ENCODE measurements around the gene NFYC.

NFYC gene
- total RNA-seq = 45.0 to 49.2 (median 45.4) reads per million in 3 experiments

- DNase-seq = peak; percentile 95
Measured at GRCh38 chr1:40691538-40692428, at the start of gene NFYC. Gene NFYC, plus strand, starts transcription at chr1:40691704. Its CDS starts 47,140 bp downstream, at chr1:40738844.

DNA sequence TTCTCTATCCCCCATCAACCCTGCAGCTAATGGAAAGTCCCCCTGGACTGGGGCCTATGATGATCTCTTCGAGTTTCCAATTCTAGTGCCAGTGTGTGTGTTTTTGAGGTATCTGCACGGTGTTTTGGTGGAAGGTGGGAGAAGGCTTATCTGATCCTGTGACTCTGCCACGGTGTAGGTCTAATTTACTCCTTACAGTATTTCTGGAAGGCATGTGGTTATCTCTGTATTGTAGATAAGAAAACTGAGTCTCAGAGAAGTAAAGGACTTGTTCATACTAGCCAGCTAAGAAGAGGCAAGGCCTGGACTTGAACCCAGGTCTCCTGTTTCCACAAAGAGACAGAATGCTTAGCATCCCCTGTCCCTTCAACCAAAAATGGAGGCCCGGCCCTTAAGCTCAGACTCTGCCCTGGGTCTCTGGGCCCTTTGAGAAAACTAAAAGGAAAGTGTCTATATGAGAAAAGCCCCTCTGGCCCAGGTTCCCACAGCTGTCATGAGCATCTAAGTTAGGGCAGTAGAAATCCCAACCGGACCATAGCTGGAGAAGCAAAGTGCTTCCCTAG lies 46.3 kb upstream of the NFYC start:
- DNase-seq = no peak

DNA sequence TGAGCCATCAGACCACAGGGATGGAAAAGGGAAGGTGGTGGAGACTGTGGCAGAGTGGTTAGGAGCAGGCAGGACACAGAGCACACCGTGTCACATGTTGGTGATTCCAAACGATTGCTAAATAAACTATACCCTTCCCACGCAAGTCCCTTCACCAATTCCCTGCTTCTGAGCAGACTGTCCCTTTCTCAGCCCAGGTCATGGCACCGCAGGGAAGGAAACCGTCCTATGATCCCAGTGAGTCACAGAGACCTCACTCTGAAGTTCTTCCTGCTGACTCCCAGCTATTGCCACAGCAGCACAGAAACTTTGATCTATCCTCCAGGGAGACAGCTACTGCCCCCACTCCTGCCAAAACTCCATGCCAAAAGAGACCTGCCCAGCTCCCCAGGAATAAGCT lies 45.2 kb upstream of the NFYC start:
- DNase-seq = no peak

DNA sequence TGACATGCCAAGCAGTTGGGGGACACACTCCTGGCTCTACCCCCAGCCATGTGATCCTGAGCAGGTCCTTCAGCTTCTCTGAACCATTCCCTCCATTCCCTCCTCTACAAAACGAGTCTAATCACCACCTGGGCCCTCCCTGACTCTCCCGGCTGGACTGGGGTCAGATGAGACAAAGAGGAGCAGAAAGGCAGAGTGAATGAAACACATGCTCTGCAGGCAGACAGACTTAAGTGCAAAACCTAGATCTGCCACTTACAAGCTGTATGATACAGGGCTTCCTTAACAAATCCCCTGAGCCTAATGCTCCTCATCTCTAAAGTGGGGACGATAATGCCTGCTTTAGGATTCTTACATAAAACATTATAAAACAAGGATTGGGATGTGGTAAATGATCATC lies 43.3 kb upstream of the NFYC start:
- DNase-seq = no peak

DNA sequence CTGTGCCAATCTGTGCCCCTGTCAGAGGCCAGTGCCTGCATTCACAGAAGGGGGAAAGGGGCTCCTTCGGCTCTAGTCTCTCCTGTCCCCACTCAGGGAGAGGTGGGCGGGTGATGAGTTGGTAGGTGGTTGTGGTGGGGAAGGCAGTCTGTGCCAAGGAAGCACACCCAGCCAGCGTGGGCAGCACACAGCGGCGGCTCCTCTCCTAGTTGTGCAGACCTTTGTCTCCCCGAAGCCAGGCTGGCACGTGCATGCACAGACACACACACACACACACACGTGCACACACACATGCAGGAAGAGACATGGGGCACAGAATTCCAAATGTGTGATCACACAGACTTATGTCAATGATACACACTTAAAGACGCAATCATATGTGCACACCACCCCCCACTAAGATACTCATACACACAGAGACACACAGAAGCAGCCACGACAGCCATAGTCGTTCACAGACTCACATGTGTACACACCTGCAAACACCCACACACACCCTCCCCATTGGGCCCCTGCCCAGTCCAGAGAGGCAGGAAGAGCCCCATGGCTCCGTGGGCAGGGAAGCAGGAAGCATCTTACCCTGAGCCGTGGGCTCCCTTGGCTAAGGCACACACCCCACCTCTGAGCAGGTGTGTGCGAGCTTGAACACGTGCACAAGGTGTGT lies 42.4 kb upstream of the NFYC start:
- no peak for DNase-seq

- DNase-seq = no peak
Measured at GRCh38 chr1:40649592-40649930, 41.9 kb upstream of the NFYC start.

- no peak for DNase-seq
Measured at GRCh38 chr1:40650075-40650474, 41.4 kb upstream of the NFYC start.

DNA sequence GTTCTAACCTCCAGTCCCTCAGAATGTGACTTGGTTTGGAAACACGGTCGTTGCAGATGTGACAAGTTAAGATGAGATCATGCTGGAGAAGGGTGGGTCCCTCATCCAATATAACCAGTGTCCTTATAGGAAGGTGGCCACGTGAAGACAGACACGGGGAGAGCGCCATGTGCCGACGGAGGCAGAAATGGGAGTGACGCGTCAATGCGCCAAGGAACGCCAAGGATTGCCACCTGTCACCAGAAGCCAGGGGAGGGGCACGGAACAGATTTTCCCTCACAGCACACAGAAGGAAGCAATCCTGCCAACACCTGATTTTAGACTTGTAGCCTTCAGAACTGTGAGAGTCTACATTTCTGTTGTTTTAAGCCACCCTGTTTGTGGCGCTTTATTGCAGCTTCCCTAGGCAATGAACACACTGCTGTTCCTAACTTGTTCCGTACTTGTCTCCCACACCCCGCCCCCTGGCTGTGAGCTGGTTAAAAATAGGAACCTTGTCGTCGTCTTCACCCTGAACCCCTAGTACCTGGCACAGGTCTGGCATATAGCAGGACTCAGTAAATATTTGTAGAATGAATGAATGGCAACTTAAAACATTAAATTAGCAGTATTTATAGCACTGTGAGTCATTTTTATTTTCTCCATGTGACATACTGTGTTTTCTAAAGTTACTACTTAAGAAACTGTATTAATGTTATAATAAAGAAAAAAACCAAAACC lies 40.2 kb upstream of the NFYC start:
- DNase-seq = no peak

DNA sequence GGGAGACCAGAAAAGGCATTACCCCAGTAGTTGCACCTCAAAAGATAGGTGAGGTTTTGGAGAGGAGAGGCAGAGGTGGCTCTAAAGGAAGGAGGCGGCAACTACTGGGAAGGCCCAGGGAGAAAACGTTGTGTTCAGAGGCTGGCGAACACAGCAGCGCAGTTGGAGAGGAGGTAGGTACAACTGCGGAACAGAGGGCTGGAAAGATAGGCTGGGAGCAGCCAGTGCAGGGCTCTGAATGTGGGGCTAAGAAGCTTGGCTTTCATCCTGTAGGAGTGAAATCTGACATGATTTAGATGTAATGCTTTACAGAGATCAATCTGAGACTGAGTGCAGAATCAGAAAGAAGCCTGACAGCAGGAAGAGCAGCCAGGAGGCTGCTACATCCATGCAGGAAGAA lies 39.0 kb upstream of the NFYC start:
- DNase-seq = no peak

- no peak for DNase-seq
Measured at GRCh38 chr1:40652979-40653378, 38.5 kb upstream of the NFYC start.

DNA sequence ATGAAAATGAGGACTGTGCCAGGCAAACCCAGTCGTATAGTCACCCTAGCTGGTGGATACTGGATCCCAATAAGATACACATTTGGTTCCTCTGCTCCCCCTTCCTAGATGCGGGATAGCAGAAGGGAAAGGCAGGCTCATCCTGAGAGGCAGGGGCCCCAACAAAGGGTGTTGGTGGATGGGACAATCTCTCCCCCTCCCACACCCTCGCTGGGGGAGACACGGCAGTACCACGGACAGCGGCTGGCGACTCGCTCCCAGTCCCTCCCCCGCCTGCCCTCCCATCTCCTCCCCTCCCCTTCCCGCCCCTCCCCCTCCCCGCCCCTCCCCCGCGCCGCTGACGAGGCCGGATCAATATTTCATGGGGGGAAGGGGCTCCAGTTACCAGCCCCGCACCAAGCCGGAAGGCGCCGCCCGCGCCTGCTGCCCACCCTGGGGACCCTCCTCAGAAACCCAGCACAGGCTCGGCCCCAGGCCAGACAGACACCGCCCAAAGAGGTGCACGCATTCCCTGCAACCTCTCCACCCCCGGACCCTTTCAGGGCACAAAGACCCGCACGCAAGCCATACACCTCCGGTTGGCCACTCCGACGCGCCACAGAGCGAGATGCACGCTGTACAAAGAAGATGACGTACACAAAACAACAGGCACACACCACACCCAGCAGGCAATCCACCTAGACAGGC lies 37.5 kb upstream of the NFYC start:
- DNase-seq = no peak

GRCh38 chr1:40657046-40657445 lies 34.5 kb upstream of the NFYC start:
- no peak for DNase-seq

DNA sequence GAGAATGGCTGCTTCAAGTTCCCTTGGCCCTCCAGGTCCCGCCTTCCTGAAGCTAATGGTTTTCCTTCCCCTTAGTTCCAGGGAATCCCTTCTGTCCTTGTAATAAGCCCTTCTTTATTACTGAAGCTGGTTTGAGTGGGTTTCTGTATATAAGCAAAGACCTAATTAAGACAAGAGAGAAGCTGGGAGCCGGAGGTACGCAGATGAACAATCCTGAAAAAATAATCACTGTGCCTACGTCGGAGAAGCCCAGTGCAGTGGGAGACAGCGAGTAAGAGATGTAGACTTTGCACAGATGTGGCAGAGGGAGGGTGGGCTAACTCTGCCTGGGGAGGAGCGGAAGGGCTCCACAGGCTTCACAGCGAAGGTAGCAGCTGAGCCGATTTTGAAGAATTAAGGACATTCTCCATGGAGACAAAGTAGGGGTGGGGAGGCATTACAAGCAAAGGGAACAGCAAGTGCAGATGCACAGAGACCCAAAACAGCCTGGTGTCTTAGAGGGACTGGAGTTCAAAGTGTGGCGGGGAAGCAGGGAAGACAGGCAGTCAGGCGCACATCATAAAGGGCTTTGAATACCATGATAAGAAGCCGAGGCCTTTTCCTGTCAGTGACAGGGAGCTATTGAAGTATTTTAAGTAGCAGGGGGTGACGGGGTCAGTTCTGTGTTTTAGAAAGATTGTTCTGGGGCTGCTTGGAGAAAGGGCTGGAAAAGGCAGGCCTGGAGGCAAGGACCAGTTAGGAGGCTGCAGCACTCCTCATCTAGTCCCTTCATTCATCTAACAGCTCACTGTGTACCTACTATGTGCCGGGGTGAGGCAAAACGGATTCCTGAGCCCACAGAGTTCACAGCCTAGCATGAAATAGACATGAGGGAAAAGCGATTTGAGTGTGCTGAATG lies 32.5 kb upstream of the NFYC start:
- no peak for DNase-seq

DNA sequence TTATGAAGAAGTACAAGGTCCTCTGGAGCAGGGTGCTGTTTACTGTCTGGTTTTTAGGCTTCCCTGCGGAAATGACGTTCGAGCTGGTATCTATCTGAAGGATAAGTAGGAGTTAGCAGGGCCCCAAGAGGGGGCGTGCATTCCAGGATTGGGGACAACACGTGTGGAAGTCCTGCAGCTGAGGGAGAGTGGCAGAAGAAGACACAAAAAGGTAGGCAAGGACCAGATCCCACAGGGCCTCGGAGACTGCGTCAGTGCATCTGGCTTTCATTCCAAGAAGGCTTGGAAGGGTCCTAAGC lies 31.9 kb upstream of the NFYC start:
- DNase-seq = no peak

DNA sequence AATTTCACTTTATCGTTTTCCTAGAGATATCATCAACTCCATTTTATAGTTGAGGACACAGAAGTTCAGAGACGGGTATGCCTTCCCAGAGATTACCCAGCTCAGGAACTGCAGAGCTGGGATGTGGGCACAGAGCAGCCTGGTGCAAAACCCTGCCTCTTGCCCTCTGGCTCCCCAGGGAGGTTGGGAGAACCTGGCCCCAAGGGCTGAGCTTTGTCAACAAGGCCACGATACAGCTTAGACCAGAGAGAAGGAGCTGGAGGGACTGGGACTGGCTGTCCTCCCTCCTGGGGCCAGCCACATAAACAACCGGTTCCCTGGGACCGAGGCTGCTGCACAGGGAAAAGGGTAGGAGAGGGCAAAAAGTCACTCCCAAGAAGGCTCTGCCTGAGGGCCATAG lies 29.8 kb upstream of the NFYC start:
- no peak for DNase-seq

GRCh38 chr1:40662151-40662550 lies 29.4 kb upstream of the NFYC start:
- DNase-seq = no peak

- no peak for DNase-seq
Measured at GRCh38 chr1:40662864-40663263, 28.6 kb upstream of the NFYC start.

- no peak for DNase-seq
Measured at GRCh38 chr1:40663324-40664166, 28.0 kb upstream of the NFYC start.

- no peak for DNase-seq
Measured at GRCh38 chr1:40664167-40664537, 27.4 kb upstream of the NFYC start.

DNA sequence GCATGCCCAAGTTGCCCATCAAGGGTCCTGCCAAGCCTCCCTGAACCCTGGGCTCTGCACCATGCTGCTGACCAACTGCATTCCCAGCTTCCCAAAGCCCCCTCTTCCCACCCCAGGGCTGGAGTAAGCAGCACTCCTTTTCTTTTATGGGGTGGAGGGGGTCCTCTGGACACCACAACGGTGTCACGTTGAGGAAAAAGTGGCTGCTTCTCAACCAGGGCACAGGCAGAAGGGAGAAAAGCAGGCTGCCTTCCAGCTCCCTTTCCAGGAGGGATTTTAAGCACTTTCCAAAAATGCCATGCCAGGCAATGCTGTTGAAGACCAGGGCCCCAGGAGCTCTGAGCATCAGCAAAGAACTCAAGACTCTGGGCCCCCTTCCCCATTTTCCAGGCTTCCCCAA lies 26.7 kb upstream of the NFYC start:
- DNase-seq = no peak
